NCI-H345 treated with DMSO at 0.1 percent for 48 hours (cell line): Measurements from ENCODE around the gene KIF1A.
"Not testable (repeated sequence)": the region's sequence is repeated elsewhere in the genome, so short reads cannot be mapped to it uniquely, and the experiment has no call there.

Experiments
- DNase-seq: peaks from one replicate; lab custom pipeline; 2025; ENCODE audit not compliant: unreplicated experiment; lab: John Stamatoyannopoulos, UW

The KIF1A gene

GRCh38 chr2:240687741-240688552 is 132.1 kb downstream of the KIF1A start:
- DNase-seq: no peak

GRCh38 chr2:240687045-240687740 is 132.8 kb downstream of the KIF1A start:
- no peak for DNase-seq

- DNase-seq: no peak
Observed at GRCh38 chr2:240686460-240686859, 133.6 kb downstream of the KIF1A start.

GRCh38 chr2:240685771-240686371 is 134.1 kb downstream of the KIF1A start:
- DNase-seq: no peak

GRCh38 chr2:240683980-240684728 is 135.9 kb downstream of the KIF1A start:
- DNase-seq: not testable (repeated sequence)

GRCh38 chr2:240683329-240683979 is 136.6 kb downstream of the KIF1A start:
- not testable (repeated sequence) for DNase-seq

GRCh38 chr2:240682431-240683224 is 137.4 kb downstream of the KIF1A start, which contains the start of gene AQP12B:
Gene AQP12B (minus strand): TSS chr2:240682885. CDS start chr2:240682837, 48 bp downstream.
- DNase-seq: not testable (repeated sequence)

- DNase-seq: not testable (repeated sequence)
Observed at GRCh38 chr2:240680185-240680584, 139.8 kb downstream of the KIF1A start.

GRCh38 chr2:240678909-240679308 is 141.1 kb downstream of the KIF1A start:
- not testable (repeated sequence) for DNase-seq

- DNase-seq: not testable (repeated sequence)
Observed at GRCh38 chr2:240678043-240678442, 142.0 kb downstream of the KIF1A start.

- not testable (repeated sequence) for DNase-seq
Observed at GRCh38 chr2:240675345-240675744, 144.7 kb downstream of the KIF1A start.

GRCh38 chr2:240674461-240675184 is 145.4 kb downstream of the KIF1A start:
- not testable (repeated sequence) for DNase-seq

- no peak for DNase-seq
Observed at GRCh38 chr2:240672701-240673190, 147.3 kb downstream of the KIF1A start.

GRCh38 chr2:240672076-240672700 is 147.8 kb downstream of the KIF1A start:
- DNase-seq: no peak

GRCh38 chr2:240670950-240671349 is 149.1 kb downstream of the KIF1A start:
- DNase-seq: no peak

GRCh38 chr2:240670402-240670801 is 149.6 kb downstream of the KIF1A start:
- no peak for DNase-seq

GRCh38 chr2:240664622-240665021 is 155.4 kb downstream of the KIF1A start:
- no peak for DNase-seq
